NOMO-1 (cell line): ENCODE measurements around the gene SPATA17.
"Not testable (repeated sequence)": the region's sequence is repeated elsewhere in the genome, so short reads cannot be mapped to it uniquely, and the experiment has no call there.

Source experiments
- DNase-seq, 2 experiments: peaks; one replicate each; lab custom pipeline; 2025; ENCODE audit not compliant: unreplicated experiment in 2 of 2; lab: John Stamatoyannopoulos, UW

The SPATA17 gene

GRCh38 chr1:217630711-217631591 is at the start of gene SPATA17, which contains the start of gene GPATCH2:
Gene SPATA17 (plus strand): TSS chr1:217631344. CDS start chr1:217631379, 35 bp downstream.
Gene GPATCH2 (minus strand): TSS chr1:217631090. CDS start chr1:217630971, 119 bp downstream.
- peak; percentile 76 to 90 for DNase-seq

- DNase-seq, result not testable (repeated sequence)
These were observed 46.8 kb upstream of the SPATA17 start for GRCh38 chr1:217584286-217584811.

GRCh38 chr1:217585577-217585976 is 45.6 kb upstream of the SPATA17 start:
- no peak for DNase-seq

GRCh38 chr1:217586586-217586985 is 44.6 kb upstream of the SPATA17 start:
- no peak for DNase-seq

GRCh38 chr1:217590598-217590997 is 40.5 kb upstream of the SPATA17 start:
- no peak for DNase-seq

- no peak for DNase-seq
These were observed 32.0 kb upstream of the SPATA17 start for GRCh38 chr1:217599154-217599553.

GRCh38 chr1:217602380-217602779 is 28.8 kb upstream of the SPATA17 start:
- no peak for DNase-seq

- no peak for DNase-seq
These were observed 25.8 kb upstream of the SPATA17 start for GRCh38 chr1:217605390-217605789.

- no peak for DNase-seq
These were observed 16.9 kb upstream of the SPATA17 start for GRCh38 chr1:217614200-217614712.

GRCh38 chr1:217617126-217617525 is 14.0 kb upstream of the SPATA17 start:
- DNase-seq, result peak in 1 of 2 experiments; percentile 29

- no peak for DNase-seq
These were observed 10.3 kb upstream of the SPATA17 start for GRCh38 chr1:217620814-217621213.

- DNase-seq, result no peak
These were observed 9.1 kb upstream of the SPATA17 start for GRCh38 chr1:217622042-217622441.

- DNase-seq, result no peak
These were observed 4.8 kb upstream of the SPATA17 start for GRCh38 chr1:217626321-217626720.

- DNase-seq, result no peak
These were observed 3.7 kb upstream of the SPATA17 start for GRCh38 chr1:217627431-217627830.

GRCh38 chr1:217642455-217642854 is 11.3 kb downstream of the SPATA17 start:
- DNase-seq, result no peak

- DNase-seq, result no peak
These were observed 16.6 kb downstream of the SPATA17 start for GRCh38 chr1:217647791-217648190.

- DNase-seq, result no peak
These were observed 19.5 kb downstream of the SPATA17 start for GRCh38 chr1:217650674-217651073.

- DNase-seq, result no peak
These were observed 29.4 kb downstream of the SPATA17 start for GRCh38 chr1:217660353-217661062.

- no peak for DNase-seq
These were observed 30.3 kb downstream of the SPATA17 start for GRCh38 chr1:217661407-217661806.

- DNase-seq, result no peak
These were observed 37.3 kb downstream of the SPATA17 start for GRCh38 chr1:217668351-217668940.

GRCh38 chr1:217673387-217673786 is 42.2 kb downstream of the SPATA17 start:
- DNase-seq, result peak; percentile 65 to 82
